ENCODE data around the gene PIAS1.
"Not testable (repeated sequence)": the region's sequence is repeated elsewhere in the genome, so short reads cannot be mapped to it uniquely, and the experiment has no call there.

PIAS1 gene

DNA sequence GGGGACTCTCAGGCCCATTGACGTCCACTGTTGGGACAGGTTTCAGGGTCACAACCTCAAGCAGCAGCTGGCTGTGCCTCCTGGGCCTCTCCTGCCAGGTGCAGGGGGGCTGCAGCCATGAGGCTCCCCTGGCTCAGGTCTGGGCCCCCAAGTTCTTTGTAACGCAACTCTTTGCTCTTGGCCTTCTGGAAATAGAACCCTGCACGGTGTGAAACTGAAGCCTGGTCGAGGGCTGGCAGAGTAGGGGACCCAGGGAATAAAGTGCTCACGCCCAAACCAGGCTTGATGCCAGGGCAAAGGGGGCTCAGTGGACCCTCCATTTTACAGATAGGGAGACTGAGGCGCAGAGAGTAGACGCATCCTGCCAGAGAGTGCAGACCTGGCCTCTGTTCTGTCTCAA lies 150.2 kb downstream of the PIAS1 start:
- no peak for DNase-seq (ENCODE audit: low spot score)

DNA sequence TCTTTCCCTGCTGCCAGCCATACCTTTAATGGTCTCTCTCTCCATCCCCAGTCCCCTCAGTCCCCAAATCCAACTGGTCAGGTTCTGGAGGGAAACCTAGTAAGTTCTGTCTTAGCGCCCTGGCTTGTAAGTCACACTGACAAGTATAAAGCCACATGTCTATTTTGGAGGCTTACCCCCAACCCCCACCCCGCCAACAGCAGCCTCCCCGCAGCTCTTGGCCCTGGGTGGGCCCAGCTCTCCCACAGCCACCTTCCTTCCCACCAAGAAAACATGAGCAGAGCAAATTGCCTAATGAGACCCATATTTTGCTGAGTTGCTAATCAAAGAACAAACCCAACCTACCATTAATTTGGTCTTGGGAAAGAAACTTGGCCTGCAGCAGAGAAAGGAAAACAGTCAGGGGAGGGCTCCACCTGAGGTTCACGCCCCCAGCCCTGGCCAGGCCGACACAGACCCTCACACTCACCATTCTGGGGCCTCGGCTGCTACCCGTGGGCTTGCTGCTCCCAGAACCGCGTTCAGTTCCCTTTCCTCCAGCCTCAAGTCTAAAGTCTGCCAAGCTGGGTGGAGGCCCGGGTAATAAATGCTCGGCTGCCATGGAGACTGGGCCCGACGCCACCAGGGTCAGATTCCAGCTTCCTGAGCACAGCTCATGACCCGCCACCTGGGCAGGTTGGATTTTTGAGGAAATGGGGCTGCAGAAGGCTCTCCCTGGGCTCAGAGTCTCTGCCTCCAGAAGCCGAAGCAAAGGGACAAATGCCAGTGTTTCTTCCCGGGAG lies 150.9 kb downstream of the PIAS1 start, which contains the start of gene CALML4:
TSS of gene CALML4 (minus strand) at position 557 of the 782 bp plus-strand sequence. CDS start at position 472, 85 bp downstream.
- DNase-seq (ENCODE audit: low spot score), result peak; percentile 44

DNA sequence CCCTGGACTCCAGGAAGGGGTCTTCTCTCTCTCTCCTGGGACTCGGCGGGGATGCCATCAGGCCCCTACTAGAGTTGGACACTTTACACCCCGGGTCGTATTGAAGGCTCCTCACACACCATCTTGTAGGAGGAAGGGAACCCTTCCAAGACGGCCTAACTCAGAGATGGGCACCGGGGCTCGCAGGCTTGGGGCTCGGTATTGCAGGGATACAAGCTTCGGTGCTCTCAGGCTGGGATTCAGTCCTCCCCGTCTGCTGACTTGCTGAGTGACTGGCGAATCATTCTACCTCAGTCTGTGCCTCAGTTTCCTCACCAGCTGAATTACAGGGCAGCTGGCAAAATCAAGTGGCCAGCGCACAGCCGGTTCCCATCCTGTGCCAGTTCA lies 151.4 kb downstream of the PIAS1 start:
- DNase-seq (ENCODE audit: low spot score), result no peak

DNA sequence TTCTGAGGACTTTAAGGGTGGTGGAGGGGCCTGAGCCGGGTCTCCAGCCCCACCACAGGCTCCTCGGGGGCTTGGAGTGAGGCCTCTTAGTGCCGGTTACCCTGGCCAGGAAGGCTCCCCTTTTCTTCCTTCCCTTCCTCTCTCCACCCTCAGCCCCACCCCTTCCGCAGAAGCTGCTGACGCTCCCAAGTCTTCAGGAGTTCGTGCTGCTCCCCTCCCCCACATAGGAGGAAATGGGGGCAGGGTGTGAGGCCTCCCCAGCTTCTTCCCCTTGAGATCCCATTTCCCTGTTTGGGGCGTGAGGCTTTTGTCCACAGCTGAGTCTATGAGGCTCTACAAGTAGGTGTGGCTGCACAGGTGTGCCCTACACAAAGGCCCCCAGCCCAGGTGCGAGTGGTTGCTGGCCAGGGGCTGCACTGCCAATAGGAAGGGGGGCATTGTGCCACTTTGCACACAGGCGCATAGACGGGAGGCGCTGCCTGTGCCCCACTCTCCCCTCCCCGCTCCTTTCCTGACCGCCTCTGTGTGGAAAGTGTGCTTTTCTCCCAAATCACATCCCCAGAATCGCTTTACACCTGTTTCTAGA lies 151.9 kb downstream of the PIAS1 start:
- DNase-seq (ENCODE audit: low spot score), result peak; percentile 71

DNA sequence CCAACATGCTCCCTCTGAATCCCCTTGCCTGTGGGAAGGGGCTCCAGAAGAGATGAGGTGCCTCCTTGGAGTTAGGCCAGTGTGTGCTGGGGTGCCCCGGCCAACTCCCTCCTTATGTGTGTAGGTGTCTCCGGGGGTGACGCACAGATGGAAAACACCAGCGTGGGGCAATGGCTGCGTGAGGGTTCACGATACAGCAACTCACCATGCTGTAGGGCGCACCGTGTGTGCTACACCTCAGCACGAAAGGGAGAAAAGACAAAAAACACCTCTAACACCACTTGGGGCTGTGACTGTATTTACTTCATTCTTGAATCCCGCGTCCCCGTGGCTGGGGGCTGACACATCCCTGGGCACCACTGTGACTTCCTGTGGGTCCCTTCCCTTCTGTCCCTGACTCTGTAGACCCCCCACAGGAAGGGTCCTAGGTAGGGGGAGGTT lies 152.6 kb downstream of the PIAS1 start:
- DNase-seq (ENCODE audit: low spot score), result no peak

DNA sequence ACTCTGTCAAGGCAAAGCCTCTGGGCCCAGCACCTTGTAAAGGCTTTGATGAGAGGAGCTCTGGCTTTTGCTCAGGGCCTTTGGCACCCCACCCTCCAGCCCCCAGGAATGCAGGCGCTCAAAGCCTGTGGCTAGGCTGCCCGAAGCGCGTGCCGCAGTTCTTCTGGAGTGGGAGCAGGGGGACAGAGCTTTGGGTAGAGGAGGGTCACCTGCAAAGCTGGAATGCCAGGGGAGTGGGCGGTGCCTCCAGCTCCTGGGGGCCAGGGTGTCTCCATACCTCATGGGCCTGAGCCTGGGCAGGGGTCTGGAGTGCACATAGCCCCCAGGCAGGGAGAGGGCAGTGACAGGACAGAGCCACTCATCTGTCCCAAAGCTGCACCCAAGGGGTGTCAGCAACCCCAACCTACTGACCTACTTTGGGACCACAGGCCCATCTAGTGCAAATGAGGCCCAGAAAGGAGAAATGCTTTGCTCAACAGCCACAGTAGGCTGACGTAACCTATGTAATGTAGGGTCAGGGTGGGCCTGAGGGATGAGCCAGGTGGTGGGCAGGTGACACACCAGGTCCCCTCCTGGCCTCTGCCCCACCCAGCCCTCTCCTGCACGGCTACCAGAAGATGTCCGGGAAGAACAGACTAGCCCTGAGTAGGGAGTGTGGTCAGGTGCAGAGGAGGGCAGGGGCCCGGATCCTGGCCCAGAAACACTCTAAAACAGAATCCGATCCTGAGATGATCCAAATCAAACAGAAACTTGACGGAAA lies 153.2 kb downstream of the PIAS1 start:
- no peak for DNase-seq (ENCODE audit: low spot score)

DNA sequence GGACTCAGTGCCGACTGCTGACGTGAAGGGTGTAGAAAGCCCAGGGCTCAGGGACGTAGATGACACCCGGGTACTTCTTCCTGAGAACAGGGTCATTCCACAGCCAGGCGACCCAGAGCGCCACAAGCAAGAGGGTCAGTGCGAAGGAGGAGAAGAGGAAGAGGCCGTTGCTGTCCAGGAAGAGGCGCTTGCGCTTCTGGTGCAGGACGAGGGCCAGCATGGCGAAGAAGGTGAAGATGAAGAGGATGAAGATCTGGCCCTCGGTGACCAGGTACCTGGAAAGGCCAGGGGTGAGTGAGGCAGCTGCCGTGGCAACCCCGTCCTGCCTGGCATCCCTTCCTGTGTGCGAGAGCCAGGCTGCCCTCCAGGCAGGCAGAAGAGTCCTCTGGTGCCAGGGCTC lies 154.0 kb downstream of the PIAS1 start:
- no peak for DNase-seq (ENCODE audit: low spot score)

DNA sequence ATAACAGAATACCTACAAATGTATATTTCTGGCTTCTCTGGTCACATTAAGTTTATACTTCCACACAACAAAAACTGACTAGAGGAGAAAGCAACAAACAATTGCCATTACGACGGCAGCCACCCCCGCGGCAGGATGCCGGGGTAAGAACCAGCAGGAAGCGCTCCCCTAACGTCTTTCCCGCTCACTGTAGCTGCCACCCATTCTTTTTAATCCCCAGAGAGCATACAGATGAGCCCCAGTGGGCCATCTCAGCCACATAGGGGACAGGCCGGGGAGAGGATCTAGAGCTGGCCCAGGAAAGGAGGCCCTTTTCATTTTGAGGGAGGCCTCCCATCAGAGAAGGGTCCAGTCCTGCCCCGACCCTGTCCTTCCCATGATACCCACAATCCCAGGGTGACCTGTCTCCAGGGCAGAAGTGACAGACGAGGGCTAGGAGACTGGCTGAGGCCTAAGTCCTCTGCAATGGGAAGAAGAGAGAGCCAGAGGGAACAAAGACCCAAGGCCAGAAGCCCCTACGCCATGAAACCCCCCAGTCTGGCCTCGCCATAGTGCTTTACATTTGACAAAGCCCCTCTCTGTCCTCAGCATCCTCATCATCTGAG lies 154.6 kb downstream of the PIAS1 start:
- DNase-seq (ENCODE audit: low spot score), result no peak

DNA sequence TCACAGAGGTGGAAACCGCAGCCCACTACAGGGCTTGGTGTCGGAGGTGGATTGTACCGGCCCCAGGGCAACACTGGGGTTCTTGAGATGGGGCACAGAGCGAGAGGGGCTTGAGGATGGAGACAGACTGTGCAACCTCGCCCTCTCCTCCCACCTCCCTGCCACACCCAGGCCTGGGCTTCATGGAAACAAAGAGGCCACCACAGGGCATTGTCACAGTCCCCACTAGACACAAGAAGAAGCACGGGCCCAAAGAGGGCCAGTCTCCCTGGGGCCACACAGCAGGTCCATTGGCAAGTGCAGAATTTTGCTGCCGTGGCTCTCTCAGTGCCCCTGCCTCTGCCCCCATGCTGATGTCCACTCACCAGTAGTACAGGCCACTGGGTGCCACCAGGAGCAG lies 155.2 kb downstream of the PIAS1 start:
- DNase-seq (ENCODE audit: low spot score), result no peak

DNA sequence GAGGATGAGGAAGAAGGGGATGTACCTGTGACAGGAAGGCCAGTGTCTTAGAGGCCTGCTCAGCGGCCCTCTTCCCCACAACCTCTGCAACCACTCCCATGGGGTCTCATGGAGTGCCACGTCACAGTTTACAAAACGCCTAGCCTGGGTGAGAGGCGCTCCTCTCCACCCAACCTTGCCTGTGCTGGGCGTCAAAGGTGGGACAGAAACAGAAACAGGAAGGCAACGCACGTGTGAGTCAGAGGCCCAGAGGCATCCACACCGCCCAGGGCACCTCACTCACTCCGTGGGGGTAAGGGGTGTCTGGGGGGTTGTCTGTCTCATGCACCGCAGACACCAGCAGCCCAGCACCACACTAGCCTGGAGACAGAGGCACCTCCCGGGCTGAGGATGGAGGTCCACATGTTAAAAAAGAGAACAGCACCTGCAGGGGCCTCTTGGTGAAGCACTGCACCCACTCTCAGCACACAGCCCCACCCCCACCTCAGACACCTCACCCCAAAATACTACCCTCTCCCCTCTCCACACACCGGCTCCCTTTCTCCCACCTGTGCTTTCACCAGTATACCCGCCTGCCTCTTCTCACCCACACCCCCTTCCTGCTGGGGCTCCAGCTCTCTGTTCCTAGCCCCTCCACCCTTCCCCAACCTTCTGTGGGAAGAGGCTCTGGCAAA lies 155.8 kb downstream of the PIAS1 start:
- DNase-seq (ENCODE audit: low spot score), result no peak

DNA sequence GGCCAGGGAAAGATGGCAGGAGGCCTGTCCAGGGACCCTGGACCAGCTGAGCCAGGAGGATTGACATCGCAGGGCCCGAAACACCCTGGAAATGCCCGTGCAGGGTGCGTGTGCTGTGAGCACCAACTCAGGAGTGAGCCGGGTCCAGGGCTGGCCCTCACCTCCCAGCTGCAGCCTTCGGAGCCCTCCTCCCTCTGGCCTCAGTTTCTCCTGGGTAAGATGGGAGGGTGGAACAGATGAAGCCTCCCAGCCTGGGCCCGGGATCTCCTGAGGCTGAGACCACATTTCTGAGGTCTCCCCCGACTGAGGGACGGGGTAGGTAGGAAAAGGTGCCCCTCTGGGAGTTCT lies 156.3 kb downstream of the PIAS1 start:
- no peak for DNase-seq (ENCODE audit: low spot score)

DNA sequence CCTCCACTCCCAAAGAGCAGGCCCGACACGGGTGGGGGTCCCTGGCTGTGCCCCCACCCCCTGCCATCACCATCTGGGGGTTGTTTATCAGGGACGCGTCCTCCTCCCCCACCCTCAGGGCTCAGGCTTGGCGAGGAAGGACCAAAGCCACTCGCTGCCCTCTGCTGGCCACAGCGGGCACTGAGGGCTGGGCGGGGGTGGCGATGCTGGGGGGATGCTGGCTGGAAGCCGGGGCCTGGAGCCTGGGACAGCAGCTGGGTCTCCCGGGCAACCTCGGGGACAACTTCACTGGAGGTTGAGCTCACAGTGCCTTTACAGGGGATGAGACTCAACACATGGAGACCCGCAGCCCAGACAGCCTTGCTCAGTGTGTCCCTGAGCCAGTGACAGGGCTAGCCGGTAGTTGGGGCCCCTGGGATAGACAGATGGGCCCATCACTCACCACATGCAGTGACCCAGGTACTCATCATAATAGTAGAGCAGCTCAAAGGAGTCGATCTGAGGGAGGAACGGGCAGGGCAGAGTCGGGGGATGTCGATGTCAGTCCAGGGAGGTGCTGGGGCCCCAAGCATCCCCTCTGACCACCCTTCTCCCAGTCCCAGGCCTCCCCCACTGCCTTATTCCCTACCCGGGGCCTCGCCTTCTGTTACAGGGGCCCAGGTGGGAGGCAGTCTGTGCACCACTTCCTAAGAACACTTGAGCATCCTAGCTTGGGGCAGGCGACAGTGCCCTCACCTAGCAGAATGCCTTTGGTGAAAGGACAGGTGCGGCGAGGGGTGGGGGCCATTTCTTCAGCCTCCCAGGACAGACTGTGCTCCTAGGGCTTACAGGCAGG lies 156.9 kb downstream of the PIAS1 start:
- DNase-seq (ENCODE audit: low spot score), result peak; percentile 68

DNA sequence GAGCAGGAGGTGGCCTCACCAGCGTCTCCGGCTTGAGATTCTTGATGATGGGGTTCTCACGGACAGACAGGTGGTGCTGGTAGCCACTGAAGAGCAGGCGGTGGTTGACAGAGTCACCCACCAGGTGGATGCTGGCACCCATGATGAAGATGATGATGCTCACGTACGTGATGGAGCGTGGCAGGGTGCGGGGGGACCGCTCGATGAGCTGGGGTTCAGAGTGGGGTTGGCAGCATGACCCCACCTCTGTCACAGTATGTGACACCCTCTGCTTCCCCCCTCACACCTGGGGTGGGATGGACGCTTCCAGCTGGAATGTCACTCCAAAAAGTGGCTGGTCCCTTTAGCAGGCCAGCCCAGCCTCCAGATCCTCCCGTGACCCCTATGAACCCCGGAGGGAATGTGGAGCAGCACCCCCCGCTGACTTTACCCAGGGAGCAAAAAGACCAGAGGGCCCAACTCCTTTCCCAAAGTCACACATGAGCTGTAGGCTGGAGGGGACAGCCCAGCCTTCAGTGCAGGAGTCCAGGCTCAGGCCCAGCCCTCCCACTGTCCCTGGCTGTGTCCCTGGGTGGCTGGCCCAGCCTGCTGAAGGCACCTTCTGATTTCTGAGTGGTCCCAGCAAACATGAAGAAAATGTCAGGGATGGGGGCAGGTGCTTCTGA lies 157.7 kb downstream of the PIAS1 start:
- DNase-seq (ENCODE audit: low spot score), result no peak

DNA sequence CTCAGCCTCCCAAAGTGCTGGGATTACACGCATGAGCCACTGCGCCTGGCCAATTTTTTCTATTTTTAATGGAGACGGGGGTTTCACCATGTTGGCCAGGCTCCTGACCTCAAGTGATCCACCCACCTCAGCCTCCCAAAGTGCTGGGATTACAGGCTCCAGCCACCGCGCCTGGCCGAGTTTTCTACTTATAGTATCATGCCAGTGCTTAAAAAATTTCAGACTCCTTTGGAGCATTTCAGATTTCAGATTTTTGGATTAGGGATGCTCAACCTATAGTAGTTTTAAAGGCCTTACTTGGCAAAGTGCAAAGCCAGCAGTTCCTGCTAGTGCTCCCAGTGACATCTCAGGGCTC lies 159.4 kb downstream of the PIAS1 start:
- not testable (repeated sequence) for DNase-seq (ENCODE audit: low spot score)

DNA sequence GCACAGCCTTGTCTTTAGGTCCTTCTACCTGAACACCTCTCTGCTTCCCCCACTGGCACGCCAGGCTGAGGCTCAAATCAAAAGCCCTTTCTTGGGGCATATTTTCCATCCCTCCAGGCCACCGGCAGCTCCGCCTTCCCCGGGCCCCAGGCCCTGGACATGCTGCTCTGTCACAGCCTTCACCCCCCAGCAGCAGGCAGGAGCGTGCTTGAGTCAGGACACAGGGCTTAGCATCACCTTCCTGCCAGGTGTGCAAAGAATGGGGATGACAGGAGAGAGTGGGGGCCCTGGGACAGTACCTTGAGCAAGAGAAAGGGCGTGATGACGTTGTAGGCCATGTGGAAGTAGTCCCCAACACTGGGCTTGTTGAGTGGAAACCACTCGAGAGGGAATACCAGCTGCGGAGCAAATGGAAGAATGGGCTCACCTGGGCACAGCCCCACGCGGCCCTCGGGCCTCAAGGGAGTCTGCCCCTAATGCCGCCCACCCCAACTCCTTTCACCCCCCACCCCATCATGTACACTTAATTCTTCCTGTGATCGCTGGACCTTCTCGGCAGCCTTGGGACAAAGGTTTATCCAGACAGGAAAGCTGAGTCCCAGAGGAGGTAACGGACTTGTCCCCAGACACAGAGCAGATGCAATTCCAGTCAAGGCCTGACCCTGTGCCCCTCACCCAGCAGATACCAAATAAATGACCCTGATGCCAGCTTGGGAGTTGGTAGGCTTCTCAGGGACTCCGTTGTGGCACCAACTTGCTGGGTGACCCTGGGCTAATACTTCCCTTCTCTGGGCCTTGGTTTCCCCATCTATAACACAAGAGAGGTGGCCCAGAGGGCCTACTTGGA lies 160.1 kb downstream of the PIAS1 start:
- no peak for DNase-seq (ENCODE audit: low spot score)

DNA sequence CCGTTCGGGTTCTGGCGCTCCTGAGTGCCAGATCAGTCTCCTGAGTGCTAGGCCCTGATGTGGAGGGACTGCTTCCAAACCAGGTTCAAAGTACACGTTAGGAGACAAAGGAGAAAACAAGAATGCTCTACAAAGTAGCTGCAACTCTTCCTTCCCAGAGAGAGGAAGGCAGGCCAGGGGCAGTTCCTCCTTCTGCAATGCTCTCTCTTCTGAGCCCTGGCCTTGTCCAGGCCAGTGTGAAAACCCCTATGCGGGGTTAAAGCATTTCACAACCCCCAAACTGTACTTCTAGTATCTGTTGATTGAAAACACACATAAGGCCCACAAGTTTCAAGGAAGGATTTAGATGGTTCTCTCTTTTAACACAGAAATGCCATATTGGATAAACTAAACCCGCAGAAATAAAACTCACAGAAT lies 160.7 kb downstream of the PIAS1 start:
- DNase-seq (ENCODE audit: low spot score), result no peak

DNA sequence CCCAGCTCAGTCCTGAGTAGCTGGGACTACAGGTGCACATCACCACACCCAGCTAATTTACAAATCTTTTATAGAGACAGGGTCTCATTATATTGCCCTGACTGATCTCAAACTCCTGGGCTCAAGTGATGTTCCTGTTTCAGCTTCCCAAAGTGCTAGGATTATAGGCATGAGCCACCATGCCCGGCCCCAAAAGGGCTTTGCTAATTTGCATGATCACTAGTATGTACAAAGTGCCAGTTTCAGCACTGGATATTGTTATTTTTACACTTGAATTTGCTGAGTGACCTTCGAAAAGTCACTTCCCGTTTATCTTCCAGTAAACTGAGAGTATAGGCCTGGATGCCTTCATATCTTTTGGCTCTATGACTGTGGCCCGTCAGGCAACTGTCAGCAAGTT lies 163.2 kb downstream of the PIAS1 start:
- no peak for DNase-seq (ENCODE audit: low spot score)

DNA sequence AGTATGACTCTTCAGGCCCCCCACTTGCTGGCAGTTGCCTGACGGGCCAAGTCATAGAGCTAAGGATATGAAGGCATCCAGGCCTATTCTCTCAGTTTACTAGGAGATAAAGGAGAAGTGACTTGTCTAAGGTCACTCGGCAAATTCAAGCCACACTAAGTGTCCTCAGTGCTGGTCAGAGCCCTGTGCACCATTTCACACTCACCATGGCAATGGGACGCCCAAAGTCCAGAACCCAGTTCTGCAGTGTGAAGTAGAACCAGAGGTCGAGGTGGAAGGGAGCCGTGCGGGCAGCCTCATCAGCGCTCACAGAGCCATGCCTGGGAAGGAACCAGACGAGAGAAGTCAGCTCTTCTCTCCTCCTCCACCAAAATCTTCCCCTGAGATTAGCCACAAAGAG lies 164.2 kb downstream of the PIAS1 start:
- no peak for DNase-seq (ENCODE audit: low spot score)

DNA sequence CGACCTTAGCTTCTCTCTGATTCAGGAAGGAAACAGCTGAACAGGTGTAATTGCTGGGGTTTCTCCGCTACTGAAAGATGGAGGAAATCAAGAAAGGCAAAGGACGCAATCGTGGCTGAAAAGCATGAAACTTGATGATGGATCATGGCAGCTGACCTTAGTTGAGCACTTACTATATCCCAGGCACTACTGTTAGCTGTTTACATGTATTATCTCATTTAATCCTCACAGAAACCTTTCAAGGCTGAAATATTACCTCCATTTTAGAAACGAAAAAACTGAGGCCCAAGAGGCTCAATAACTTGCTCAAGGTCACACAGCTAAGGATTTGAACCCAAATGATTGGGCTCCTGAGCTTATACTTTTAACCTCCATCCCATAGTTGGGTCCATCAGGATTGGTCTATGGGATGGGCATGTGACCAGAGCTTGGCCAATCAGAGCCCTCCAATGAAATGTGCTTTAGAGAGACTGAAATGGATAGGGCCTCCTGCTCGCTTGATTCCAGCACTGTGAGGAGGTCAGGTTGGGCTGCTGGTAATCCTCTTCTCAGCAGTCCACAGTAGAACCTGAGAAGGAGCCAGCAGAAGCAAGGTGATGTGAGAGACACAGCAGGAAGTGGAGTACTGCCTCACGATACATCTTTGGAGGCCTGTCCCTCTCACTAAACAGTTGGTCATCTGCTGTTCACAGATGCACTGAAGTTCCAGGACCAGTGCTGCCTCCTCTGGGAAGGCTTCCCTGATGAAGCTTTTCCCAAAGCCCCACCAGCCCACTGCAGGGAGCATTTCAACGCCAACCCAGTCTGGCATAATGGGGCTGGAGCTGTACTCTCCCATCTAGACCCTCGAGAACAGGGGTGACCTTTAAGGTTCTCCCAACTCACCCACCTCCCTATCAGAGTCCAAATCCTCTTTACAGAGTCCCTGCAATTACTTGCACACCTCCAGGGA lies 165.0 kb downstream of the PIAS1 start:
- no peak for DNase-seq (ENCODE audit: low spot score)
